A673 (cell line): ENCODE results near the gene ELOVL6. TPM values are rescaled to one million over a fixed set of nuclear protein-coding genes. Genes with fewer than 3 reads are reported as not detected.

Experiments
- BruUV-seq: library from RNA; stranded (reverse); fragments of 400-500 nt; replicated peaks from 2 replicates; lab custom pipeline; 2021; lab: Mats Ljungman, UMichigan
- CTCF ChIA-PET: fragments of 300-600 bp; sonication (Branson Sonifier 250); formaldehyde crosslinking; loops from one replicate; lab custom pipeline; 2022; ENCODE audit warnings: antibody characterized with exemption; lab: Charles Lee
- POLR2A ChIA-PET: fragments of 300-600 bp; sonication (Branson Sonifier 250); formaldehyde crosslinking; loops from one replicate; lab custom pipeline; 2022; ENCODE audit warnings: antibody characterized with exemption; ENCODE audit not compliant: low non-redundant PET; lab: Charles Lee
- DNase-seq: peaks from one replicate; pipeline ENCODE4 v3.0.0-alpha.2; 2015; ENCODE audit warnings: low spot score
- H3K27ac ChIP-seq: fragments of 200-600 bp; sonication (generic); 2 replicates; pipeline ENCODE4 v1.5.1; 2016; ENCODE audit warnings: mixed run types, low read depth, mild to moderate bottlenecking, mixed read lengths, antibody characterized with exemption, low read length; ENCODE audit not compliant: poor library complexity, severe bottlenecking
- H3K27me3 ChIP-seq: fragments of 200-600 bp; sonication (generic); replicated peaks from 2 replicates; pipeline ENCODE4 v1.6.1; 2017; ENCODE audit warnings: mixed run types, low read depth, mild to moderate bottlenecking, mixed read lengths, antibody characterized with exemption, low read length; ENCODE audit not compliant: insufficient read depth, poor library complexity
- H3K36me3 ChIP-seq: fragments of 200-600 bp; sonication (generic); 2 replicates; pipeline ENCODE4 v1.6.1; 2016; ENCODE audit warnings: mixed run types, mild to moderate bottlenecking, mixed read lengths, antibody characterized with exemption, low read length; ENCODE audit not compliant: insufficient read depth, poor library complexity, severe bottlenecking
- H3K4me1 ChIP-seq: fragments of 200-600 bp; sonication (generic); 2 replicates; pipeline ENCODE4 v1.6.1; 2017; ENCODE audit warnings: mixed run types, mild to moderate bottlenecking, mixed read lengths, antibody characterized with exemption, low read length; ENCODE audit not compliant: insufficient read depth, poor library complexity, severe bottlenecking
- H3K4me3 ChIP-seq: fragments of 200-600 bp; sonication (generic); 2 replicates; pipeline ENCODE4 v1.5.1; 2016; ENCODE audit warnings: low read depth, mixed run types, mild to moderate bottlenecking, mixed read lengths, low read length; ENCODE audit not compliant: poor library complexity, severe bottlenecking
- H3K9me3 ChIP-seq: fragments of 200-600 bp; sonication (generic); 2 replicates; pipeline ENCODE4 v1.6.1; 2016; ENCODE audit warnings: mixed run types, low read depth, mild to moderate bottlenecking, mixed read lengths, antibody characterized with exemption, low read length; ENCODE audit not compliant: poor library complexity, severe bottlenecking
- CTCF ChIP-seq: fragments of 300-800, 200-600 bp; sonication (generic); conservative IDR thresholded peaks from 2 replicates; pipeline ENCODE4 v1.5.1; 2017; ENCODE audit warnings: low read depth, mild to moderate bottlenecking, antibody characterized with exemption, low read length, moderate library complexity, mixed read lengths
- EZH2 ChIP-seq: fragments of 200-600 bp; sonication (generic); IDR thresholded peaks from 2 replicates; pipeline ENCODE4 v1.6.1; 2017; ENCODE audit warnings: borderline replicate concordance, low read depth, mild to moderate bottlenecking, mixed read lengths, antibody characterized with exemption, low read length; ENCODE audit not compliant: poor library complexity, severe bottlenecking
- intact Hi-C: fragments of 100-400 bp; cut with micrococcal nuclease; formaldehyde crosslinking; loops from one replicate; pipeline ENCODE4 v1.10.0; 2022; ENCODE audit not compliant: unreplicated experiment
- total RNA-seq: library from RNA; stranded (reverse); gene quantifications from 2 replicates; pipeline ENCODE4 v1.2.3, GENCODE V29; 2021

ELOVL6 gene
- total RNA-seq, 1 experiment from 2014 or later: 50.0 TPM

GRCh38 chr4:110139815-110140214 is 58.6 kb downstream of the ELOVL6 start:
- H3K27me3 ChIP-seq: no peaks in the 10 kb centered on the region
- CTCF ChIA-PET: no interaction called here
- H3K36me3 ChIP-seq: no peaks in the 10 kb centered on the region
- POLR2A ChIA-PET: no interaction called here
- BruUV-seq: no TSS peak
- no peak for DNase-seq
- no peak for TF ChIP-seq CTCF
- no peak for TF ChIP-seq EZH2
- H3K4me1 ChIP-seq: no peaks in the 10 kb centered on the region
- intact Hi-C loops: no loop called here
- H3K9me3 ChIP-seq: no peaks in the 10 kb centered on the region
- no peak overlapping the region for H3K4me3 ChIP-seq
- H3K27ac ChIP-seq: no peak overlapping the region

GRCh38 chr4:110139111-110139510 is 59.3 kb downstream of the ELOVL6 start:
- ChIA-PET POLR2A (no interaction called here), CTCF (no interaction called here)
- Histone ChIP-seq H3K4me1 (no peaks in the 10 kb centered on the region), H3K27me3 (no peaks in the 10 kb centered on the region), H3K36me3 (no peaks in the 10 kb centered on the region), H3K4me3 (no peak overlapping the region), H3K9me3 (no peaks in the 10 kb centered on the region), H3K27ac (no peak overlapping the region)
- no TSS peak for BruUV-seq
- no peak for DNase-seq
- intact Hi-C loops: no loop called here
- TF ChIP-seq CTCF (no peak), EZH2 (no peak)

DNA sequence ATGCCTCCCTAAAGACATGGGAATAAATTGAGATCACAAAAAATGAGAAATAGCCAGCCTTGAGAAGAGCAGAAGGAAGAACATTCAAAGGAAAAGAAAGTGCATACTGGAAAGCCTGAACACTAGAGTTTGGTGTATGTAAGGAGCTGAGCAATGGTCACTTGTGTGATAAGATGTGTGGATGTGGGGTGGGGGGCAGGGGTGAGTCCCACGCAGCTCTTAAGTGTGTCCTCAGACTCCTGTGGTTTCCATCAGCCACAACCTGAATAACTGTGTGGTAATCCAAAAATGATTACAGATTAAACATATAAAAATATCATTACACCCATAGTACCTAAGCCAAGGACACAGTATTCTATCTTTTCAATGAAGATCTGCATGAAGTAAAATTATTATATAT is 59.9 kb downstream of the ELOVL6 start:
- CTCF ChIA-PET: interaction anchor here (0.6 kb wide), 1 partner anchor 74 kb away, joined by 7 read pairs; no protein-coding TSS in a partner anchor
- no TSS peak for BruUV-seq
- POLR2A ChIA-PET: no interaction called here

More for the DNA sequence above, 59.9 kb downstream of the ELOVL6 start:
- TF ChIP-seq CTCF (no peak), EZH2 (no peak)
- intact Hi-C loops: no loop called here
- no peak overlapping the region for H3K4me3 ChIP-seq
- no peak overlapping the region for H3K27ac ChIP-seq
- no peaks in the 10 kb centered on the region for H3K27me3 ChIP-seq
- DNase-seq: no peak
- H3K9me3 ChIP-seq: no peaks in the 10 kb centered on the region
- no peaks in the 10 kb centered on the region for H3K36me3 ChIP-seq
- no peaks in the 10 kb centered on the region for H3K4me1 ChIP-seq
